KBM-7 (cell line): ENCODE measurements around the gene NAPSA.
"Not testable (repeated sequence)": the region's sequence is repeated elsewhere in the genome, so short reads cannot be mapped to it uniquely, and the experiment has no call there.

Source experiments
- DNase-seq: peaks from one replicate; pipeline ENCODE4 v3.0.0-alpha.2; 2015
- in situ Hi-C: fragments of 300-500 bp; cut with MboI; formaldehyde crosslinking; loops from 2 replicates; pipeline ENCODE4 v1.14.3; 2020; ENCODE audit warnings: low sequenced_read_pairs, low pct_unique_long_range_greater_than_20kb, mixed read lengths

The NAPSA gene

DNA sequence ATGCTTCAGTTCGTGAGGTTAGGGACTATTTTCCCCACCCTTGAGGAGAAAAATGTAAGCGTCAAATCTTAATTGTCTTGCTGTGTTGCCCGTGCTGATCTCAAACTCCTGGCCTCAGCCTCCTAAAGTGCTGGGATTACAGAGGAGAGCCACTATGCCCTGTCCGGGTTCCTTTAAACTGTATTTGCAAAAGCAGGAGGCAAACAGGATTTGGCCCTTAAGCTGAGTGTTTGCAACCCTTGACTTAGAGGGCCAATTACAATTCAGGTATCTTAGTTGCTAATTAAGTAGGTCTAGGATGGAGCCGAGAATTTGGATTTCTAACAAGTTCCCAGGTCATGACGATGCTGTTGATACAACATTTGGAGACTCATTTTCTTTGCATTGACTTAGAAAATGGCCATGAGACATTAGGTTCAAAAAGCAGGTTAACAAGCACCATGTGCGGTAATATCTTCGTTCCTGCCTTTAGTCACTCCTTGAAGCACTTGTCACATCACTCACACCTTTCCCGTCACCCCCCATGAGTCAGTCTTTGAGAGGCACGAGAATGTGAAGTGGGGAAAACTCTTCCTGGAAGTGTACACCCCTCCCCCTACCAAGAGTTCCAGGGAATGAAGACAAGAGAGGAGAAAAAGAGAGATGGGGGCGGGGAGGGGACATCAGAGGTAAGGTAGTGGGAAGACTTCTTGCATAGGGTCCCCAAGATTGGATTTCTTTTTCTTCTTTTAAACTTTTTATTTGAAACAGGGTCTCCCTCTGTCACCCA lies 2.6 kb downstream of the NAPSA start:
- in situ Hi-C loops = loop anchor here (25.0 kb wide), 1 partner anchor 424 kb away; the partner anchor contains the start of gene ACP4

GRCh38 chr19:50362030-50362412 lies 3.4 kb downstream of the NAPSA start:
- no peak for DNase-seq
- in situ Hi-C loops = loop anchor here (25.0 kb wide), 1 partner anchor 425 kb away; the partner anchor contains the start of gene ACP4

More for the DNA sequence above, 2.6 kb downstream of the NAPSA start:
- no peak for DNase-seq

DNA sequence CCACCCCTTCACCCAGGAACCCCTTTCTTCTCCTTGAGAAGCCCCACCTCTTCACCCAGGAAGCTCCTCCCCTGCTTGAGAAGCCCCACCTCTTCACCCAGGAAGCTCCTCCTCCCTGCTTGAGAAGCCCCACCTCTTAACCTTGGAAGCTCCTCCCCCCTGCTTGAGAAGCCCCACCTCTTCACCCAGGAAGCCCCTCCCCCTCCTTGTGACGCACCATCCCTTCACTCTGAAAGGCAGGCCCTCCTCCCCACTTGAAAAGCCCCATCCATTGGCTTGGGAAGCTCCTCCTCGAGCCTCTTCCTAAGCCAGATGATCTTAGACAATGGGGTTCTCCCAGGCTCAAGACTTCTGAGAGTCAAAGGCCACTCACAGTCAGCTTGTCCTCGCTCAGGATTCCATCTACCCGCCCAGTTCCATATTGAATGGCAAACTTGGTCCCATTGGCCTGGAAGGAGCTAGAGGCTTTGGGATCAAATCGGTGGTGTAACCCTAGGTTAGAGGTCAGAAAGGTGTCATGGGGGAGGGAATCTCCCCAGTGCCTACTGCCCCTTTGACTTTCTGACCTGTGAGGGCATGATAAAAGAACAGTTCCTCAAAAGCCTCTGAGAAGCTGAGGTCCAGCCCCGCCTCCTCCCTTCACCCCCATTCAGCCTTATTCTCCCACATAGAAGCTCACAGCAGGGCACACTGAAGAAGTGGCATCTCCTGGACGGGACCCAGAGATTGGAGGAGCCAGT lies 4.0 kb downstream of the NAPSA start:
- in situ Hi-C loops = loop anchor here (25.0 kb wide), 1 partner anchor 426 kb away; the partner anchor contains the start of gene ACP4
- DNase-seq = no peak

GRCh38 chr19:50359328-50359818 lies 6.1 kb downstream of the NAPSA start:
- in situ Hi-C loops = loop anchor here (25.0 kb wide), 1 partner anchor 428 kb away; the partner anchor contains the start of gene ACP4
- no peak for DNase-seq

DNA sequence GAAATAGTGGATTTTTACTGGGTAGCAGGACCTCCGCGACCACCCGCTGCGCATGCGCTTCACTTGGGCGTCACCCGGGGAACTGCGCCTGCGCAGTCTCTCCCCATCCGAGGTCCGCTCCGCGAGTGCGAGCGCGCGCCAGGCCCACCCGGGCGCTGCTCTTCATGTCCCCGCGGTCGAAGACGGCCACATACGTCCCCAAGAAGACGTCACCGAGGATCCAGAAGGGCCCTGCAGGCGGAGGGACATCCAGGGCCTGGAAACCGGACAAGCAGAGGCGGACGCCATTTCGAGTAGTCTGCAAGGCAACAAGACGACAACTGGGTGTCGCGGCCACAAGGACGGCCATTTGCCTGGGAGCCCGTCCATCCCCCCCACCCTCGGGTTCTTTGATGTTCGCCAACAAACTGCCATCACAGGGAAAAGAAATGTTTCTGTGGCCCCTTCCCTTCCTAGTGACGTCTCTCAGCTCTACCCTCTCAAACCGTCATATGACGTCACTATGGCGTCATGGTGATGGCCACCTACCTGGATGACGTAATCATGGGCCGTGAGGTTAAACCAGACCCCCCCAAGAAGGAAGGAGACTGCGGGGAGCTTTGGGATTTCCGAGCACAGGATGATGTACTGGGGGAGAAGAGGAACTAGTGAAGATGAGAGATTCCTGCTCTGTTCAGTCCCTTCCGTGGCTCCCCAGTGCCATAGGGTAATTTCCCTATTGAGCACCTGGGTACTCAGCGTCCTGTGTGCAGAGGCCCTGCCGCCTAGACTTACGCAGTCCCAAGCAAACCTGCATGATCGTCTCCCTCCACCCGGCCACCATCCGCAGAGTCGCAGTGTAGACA lies 6.7 kb downstream of the NAPSA start:
- in situ Hi-C loops = loop anchor here (25.0 kb wide), 1 partner anchor 429 kb away; the partner anchor contains the start of gene ACP4
- DNase-seq = no peak

DNA sequence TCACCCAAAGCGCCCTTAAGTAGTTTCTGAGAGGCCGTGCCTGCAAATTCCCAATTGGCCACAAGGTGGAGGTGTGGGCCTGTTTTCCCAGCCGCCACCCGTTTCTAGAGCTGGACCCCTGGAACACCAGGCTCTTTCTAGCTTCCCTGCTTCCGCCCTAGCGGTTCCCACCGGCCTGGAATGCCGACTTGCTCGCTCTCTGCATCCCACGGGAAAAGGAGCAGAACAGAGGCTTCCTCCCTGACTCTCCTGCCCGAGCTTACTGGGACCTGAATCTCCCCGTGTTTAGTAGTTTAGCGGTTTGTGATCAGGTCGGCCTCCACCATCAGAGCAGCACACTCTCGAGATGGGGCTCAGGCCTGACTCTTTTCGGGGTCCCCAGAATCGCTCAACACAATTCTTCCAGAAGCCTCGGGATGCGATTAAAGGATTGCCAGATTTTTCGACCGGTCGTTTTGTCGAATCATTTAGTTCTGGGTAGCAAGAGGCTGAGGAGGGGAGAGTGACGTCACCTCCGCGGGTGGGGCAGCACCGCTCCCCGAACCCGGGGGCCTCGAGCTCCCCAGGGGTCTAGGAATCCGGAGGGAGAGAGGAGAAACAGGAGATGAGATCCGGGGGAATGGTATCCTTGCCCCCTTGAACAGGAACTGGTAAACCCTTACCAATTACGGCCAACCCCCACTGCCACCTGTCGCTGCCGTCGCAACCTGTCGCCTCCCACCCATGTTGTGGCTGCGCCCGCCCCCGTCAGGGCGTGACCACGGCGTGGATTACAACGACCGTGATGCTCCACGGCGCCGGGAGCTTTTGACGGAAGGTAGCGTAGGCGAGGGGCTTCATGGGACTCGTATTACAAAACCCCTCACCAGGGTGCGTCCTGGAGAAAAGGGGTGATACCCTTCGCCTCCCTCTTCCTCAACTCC lies 8.0 kb downstream of the NAPSA start:
- DNase-seq = peak; percentile 76
- in situ Hi-C loops = loop anchor here (25.0 kb wide), 1 partner anchor 430 kb away; the partner anchor contains the start of gene ACP4

DNA sequence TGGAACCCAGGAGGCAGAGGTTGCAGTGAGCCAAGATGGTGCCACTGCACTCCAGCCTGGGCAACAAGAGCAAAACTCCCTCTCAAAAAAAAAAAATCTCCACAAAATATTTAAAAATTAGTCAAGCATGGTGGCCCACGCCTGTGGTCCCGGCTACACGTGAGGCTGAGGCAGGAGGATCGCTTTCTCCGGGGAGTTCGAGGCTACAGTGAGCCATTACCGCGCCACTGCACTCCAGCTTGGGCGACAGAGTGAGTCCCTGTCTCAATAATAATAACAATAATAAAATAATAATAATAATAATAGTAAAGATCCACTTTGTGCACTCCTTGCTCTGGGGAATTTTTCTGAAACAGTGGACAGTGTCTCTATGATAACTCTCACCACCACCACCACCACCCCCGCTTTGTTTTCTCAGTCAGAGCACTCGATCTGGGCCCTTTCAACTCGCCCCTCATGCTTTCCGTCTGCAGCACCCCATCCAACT lies 8.7 kb downstream of the NAPSA start:
- in situ Hi-C loops = loop anchor here (25.0 kb wide), 1 partner anchor 431 kb away; the partner anchor contains the start of gene ACP4
- DNase-seq = no peak

GRCh38 chr19:50353487-50353880 lies 12.0 kb downstream of the NAPSA start:
- in situ Hi-C loops = loop anchor here (25.0 kb wide), 1 partner anchor 434 kb away; the partner anchor contains the start of gene ACP4

DNA sequence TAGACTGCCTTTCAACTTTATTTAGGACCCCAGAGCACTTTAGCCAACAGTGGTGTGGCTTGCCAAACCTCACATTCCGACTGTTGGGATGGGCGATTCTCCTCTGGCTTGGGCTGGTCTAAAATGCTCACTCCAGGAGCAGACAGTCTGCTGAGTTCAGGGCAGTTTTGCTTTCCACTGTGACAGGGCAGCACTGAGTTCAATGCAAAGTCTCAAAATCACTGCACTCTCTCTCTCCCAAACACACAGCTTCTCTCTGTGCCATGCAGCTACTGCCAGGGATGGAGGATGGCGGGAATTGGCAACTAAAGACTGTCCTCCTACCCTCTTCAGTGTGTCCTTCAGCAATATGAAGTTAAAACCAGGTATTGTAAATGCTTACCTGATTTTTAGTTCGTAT lies 13.2 kb downstream of the NAPSA start:
- in situ Hi-C loops = loop anchor here (25.0 kb wide), 1 partner anchor 435 kb away; the partner anchor contains the start of gene ACP4
- DNase-seq = no peak

More at GRCh38 chr19:50353487-50353880, 12.0 kb downstream of the NAPSA start:
- not testable (repeated sequence) for DNase-seq

DNA sequence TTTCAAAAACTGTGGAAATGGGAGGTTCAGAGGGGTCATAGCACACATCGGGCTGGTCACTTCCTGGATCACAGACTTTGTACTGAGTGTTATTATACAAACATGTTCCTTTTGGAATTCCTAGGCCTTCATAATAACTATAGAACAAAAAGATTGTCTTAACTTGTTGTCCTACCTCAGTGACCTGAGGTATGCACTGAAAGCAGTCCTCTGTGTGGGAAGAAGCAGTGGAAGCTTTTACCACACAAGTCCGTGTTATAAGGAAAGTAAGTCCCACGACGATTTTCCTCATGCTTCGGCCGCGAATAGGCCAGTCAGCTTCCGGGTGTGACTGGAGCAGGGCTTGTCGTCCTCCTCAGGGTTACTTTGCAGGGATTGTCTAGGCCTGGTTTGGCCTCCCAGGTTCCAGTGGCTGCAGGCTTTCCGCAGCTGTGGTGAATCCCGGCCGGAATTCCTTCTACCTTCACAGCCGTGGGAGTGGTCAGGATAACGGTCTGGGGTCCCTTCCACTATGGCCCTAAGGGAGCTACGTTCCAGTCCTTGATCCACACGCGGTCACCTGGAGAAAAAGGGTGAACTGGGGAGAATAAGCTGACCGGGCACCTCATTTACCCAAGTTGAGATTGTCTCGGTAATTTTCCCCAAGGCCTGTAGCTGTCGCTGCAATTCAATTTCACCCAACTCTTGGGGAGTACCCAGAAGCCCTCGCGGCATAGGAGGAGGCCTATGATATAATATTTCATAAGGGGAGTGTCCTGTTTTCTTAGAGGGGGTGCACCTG lies 16.0 kb downstream of the NAPSA start:
- DNase-seq = no peak
- in situ Hi-C loops = loop anchor here (25.0 kb wide), 1 partner anchor 438 kb away; the partner anchor contains the start of gene ACP4

GRCh38 chr19:50347089-50347581 lies 18.3 kb downstream of the NAPSA start:
- DNase-seq, in situ Hi-C loops: not testable (repeated sequence)

- DNase-seq = peak; percentile 26
- in situ Hi-C loops = no loop called here
Observed at GRCh38 chr19:50344661-50345318, 20.6 kb downstream of the NAPSA start.

- in situ Hi-C loops = no loop called here
- DNase-seq = peak; percentile 38
Observed at GRCh38 chr19:50341091-50341564, 24.3 kb downstream of the NAPSA start.

- DNase-seq = no peak
- in situ Hi-C loops = no loop called here
Observed at GRCh38 chr19:50340331-50340730, 25.1 kb downstream of the NAPSA start.

- DNase-seq, in situ Hi-C loops: not testable (repeated sequence)
Observed at GRCh38 chr19:50337031-50337430, 28.4 kb downstream of the NAPSA start.
